Naive thymus-derived CD4-positive, alpha-beta T cell (primary cell): ENCODE results near the gene CEP72. TPM values are rescaled to one million over a fixed set of nuclear protein-coding genes. Genes with fewer than 3 reads are reported as not detected.
"Not testable (repeated sequence)": the region's sequence is repeated elsewhere in the genome, so short reads cannot be mapped to it uniquely, and the experiment has no call there.

ENCODE experiments used
- ATAC-seq: fragments of 150-1000 bp; cut with Tn5 transposase; 2 replicates; pipeline ENCODE4 v1.10.0; 2021; ENCODE audit warnings: mild to moderate bottlenecking, moderate library complexity
- CTCF ChIA-PET: fragments of 350-600 bp; sonication (Branson Sonifier 250); formaldehyde crosslinking; loops from one replicate; lab custom pipeline; 2021; ENCODE audit warnings: antibody characterized with exemption; lab: Charles Lee
- POLR2A ChIA-PET: fragments of 350-600 bp; sonication (Branson Sonifier 250); formaldehyde crosslinking; loops from one replicate; lab custom pipeline; 2021; ENCODE audit warnings: antibody characterized with exemption, inconsistent platforms; lab: Charles Lee
- DNase-seq, 9 donors: peaks; one replicate each; pipeline versions ENCODE4 v3.0.0 to v3.0.0-alpha.2; 2020 to 2022; ENCODE audit warnings: mixed read lengths in 1 of 9
- H3K27ac ChIP-seq: one replicate; pipeline ENCODE4 v1.7.0; 2013; ENCODE audit warnings: mild to moderate bottlenecking, low read depth, low read length, moderate library complexity
- H3K27me3 ChIP-seq, 2 donors: one replicate each; pipeline ENCODE4 v1.7.0; 2013; ENCODE audit warnings: low read length in 2 of 2, mild to moderate bottlenecking in 2 of 2, moderate library complexity in 2 of 2; ENCODE audit not compliant: control insufficient read depth in 2 of 2, insufficient read depth in 2 of 2
- H3K36me3 ChIP-seq, 3 experiments: 1 replicate in 2 of 3; 2 replicates in 1 of 3; pipeline ENCODE4 v1.7.0; 2013; ENCODE audit warnings: low read length in 3 of 3, mild to moderate bottlenecking in 3 of 3, moderate library complexity in 1 of 3; ENCODE audit not compliant: insufficient read depth in 3 of 3, control insufficient read depth in 2 of 3
- H3K4me1 ChIP-seq, 2 donors: one replicate each; pipeline ENCODE4 v1.7.0; 2013; ENCODE audit warnings: low read length in 2 of 2, mild to moderate bottlenecking in 2 of 2, moderate library complexity in 1 of 2; ENCODE audit not compliant: control insufficient read depth in 2 of 2, insufficient read depth in 2 of 2
- H3K4me3 ChIP-seq: 2 replicates; pipeline ENCODE4 v1.7.0; 2013; ENCODE audit warnings: mild to moderate bottlenecking, low read length
- H3K9me3 ChIP-seq, 3 experiments: 1 replicate in 2 of 3; 2 replicates in 1 of 3; pipeline ENCODE4 v1.7.0; 2013; ENCODE audit warnings: low read length in 3 of 3; ENCODE audit not compliant: control insufficient read depth in 2 of 3
- H3K27ac Mint-ChIP-seq, 9 donors: one replicate each; pipeline ENCODE4 v1.8.0; 2020 to 2022; ENCODE audit warnings: mixed read lengths in 9 of 9, mild to moderate bottlenecking in 8 of 9, moderate library complexity in 5 of 9, inconsistent platforms in 2 of 9
- H3K27me3 Mint-ChIP-seq, 5 donors: one replicate each; pipeline ENCODE4 v1.8.0; 2021 to 2022; ENCODE audit warnings: mixed read lengths in 5 of 5, mild to moderate bottlenecking in 1 of 5
- H3K36me3 Mint-ChIP-seq, 5 donors: one replicate each; pipeline ENCODE4 v1.8.0; 2020 to 2022; ENCODE audit warnings: mixed read lengths in 5 of 5, mild to moderate bottlenecking in 3 of 5, inconsistent platforms in 1 of 5
- H3K4me1 Mint-ChIP-seq, 7 donors: one replicate each; pipeline ENCODE4 v1.8.0; 2020 to 2022; ENCODE audit warnings: mixed read lengths in 7 of 7, mild to moderate bottlenecking in 3 of 7, inconsistent platforms in 1 of 7
- H3K4me3 Mint-ChIP-seq, 10 donors: one replicate each; pipeline ENCODE4 v1.8.0; 2020 to 2022; ENCODE audit warnings: mild to moderate bottlenecking in 10 of 10, mixed read lengths in 10 of 10, moderate library complexity in 6 of 10, inconsistent platforms in 2 of 10
- H3K9me3 Mint-ChIP-seq, 11 donors: one replicate each; pipeline ENCODE4 v1.8.0; 2020 to 2022; ENCODE audit warnings: mixed read lengths in 11 of 11, mild to moderate bottlenecking in 4 of 11, inconsistent platforms in 1 of 11, moderate library complexity in 1 of 11
- intact Hi-C, 2 donors: fragments of 100-400 bp; cut with micrococcal nuclease; formaldehyde crosslinking; loops; one replicate each; pipeline ENCODE4 v1.15.1; 2023
- polyA plus RNA-seq, 2 donors: library from polyadenylated mRNA; unstranded; fragments of 300-500 nt; fragmentation: Illumina TruSeq; gene quantifications; one replicate each; pipeline ENCODE4 v1.2.3, GENCODE V29; 2021
- total RNA-seq, 6 experiments: library from RNA in 5 of 6; stranded (reverse) in 5 of 6; gene quantifications; 1 replicate in 5 of 6; 2 replicates in 1 of 6; pipeline ENCODE4 v1.2.3 and lab custom pipeline; 2021 to 2026

Gene CEP72
- total and polyA plus RNA-seq, 7 experiments from 2014 or later, result 6.0 to 33.8 (median 16.4) TPM

DNA sequence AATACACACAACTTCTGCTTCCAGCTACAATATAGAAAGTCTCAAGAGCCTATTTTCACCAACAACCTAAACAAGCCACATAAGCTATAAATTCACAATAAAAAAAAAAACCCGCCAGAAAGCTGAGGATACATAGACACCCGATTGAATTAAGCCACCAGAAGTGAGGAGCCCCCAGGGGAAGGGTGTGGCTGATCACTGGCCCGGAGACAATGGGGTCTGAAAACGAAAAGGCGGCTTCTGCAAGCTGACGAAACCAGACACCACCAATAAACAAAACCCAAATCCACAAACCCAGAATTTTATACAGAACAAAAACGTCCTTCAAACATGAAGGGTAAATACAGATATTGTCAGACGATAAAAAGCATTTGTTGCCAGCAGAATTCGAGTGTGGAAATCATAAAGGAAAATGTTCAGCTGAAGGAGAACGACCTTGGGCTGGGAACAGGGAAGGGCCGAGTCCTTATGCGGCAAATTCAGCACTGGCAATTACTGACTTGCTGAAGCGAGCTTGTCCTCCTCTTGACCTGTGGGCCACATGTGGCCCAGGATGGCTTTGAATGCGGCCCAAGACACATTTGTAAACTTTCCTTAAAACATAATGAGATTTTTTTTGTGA, 39.6 kb upstream of the CEP72 start:
- Mint-ChIP-seq H3K27ac (no peak overlapping the region), H3K4me3 (no peak overlapping the region), H3K4me1 (peaks cover 0 to 2% (median 0%) of the 10 kb centered on the region in 7 donors), H3K9me3 (peaks cover 4 to 30% (median 25%) of the 10 kb centered on the region in 11 donors), H3K27me3 (peaks cover 14 to 38% (median 33%) of the 10 kb centered on the region in 5 donors), H3K36me3 (peaks cover 0 to 12% (median 8%) of the 10 kb centered on the region in 5 donors)
- ATAC-seq (no peak), DNase-seq (no peak)
- H3K27me3 ChIP-seq, result peaks cover 0 to 3% of the 10 kb centered on the region in 2 donors
- H3K9me3 ChIP-seq, result peaks cover 0 to 23% (median 0%) of the 10 kb centered on the region in 3 experiments
- ChIA-PET POLR2A (no interaction called here), CTCF (no interaction called here)
- H3K27ac ChIP-seq, result no peak overlapping the region
- no peak overlapping the region for H3K4me3 ChIP-seq
- intact Hi-C loops, result no loop called here
- H3K36me3 ChIP-seq, result no peaks in the 10 kb centered on the region
- H3K4me1 ChIP-seq, result no peaks in the 10 kb centered on the region

DNA sequence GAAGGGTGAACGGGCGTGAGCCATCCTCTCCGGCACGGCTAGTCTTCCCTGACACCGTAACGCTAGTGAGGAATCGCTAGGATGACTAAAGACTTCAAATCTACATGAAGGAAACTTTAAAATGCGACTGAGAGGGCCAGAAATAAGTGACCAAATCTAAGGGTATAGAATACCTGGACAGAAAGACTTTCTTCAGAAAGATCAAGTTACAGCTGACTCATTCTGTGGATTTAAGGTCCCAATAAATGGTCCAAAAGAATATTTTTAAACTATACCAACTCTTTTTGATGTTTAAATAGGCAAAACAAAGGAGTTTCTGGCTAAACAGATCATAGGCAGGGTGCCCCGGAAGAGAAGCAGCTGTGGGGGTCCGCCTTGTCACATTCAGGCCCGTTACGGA, 38.9 kb upstream of the CEP72 start:
- Histone ChIP-seq H3K36me3 (no peaks in the 10 kb centered on the region), H3K27ac (no peak overlapping the region), H3K9me3 (peaks cover 0 to 23% (median 0%) of the 10 kb centered on the region in 3 experiments), H3K4me3 (no peak overlapping the region), H3K4me1 (no peaks in the 10 kb centered on the region), H3K27me3 (peaks cover 0 to 3% of the 10 kb centered on the region in 2 donors)
- no peak for DNase-seq
- ATAC-seq, result no peak
- Mint-ChIP-seq H3K27me3 (peaks cover 16 to 40% (median 36%) of the 10 kb centered on the region in 5 donors), H3K36me3 (peaks cover 0 to 12% (median 10%) of the 10 kb centered on the region in 5 donors), H3K9me3 (peaks cover 4 to 37% (median 25%) of the 10 kb centered on the region in 11 donors), H3K4me3 (no peak overlapping the region), H3K4me1 (peaks cover 0 to 2% (median 0%) of the 10 kb centered on the region in 7 donors), H3K27ac (no peak overlapping the region)
- intact Hi-C loops, result no loop called here
- ChIA-PET CTCF (no interaction called here), POLR2A (no interaction called here)

DNA sequence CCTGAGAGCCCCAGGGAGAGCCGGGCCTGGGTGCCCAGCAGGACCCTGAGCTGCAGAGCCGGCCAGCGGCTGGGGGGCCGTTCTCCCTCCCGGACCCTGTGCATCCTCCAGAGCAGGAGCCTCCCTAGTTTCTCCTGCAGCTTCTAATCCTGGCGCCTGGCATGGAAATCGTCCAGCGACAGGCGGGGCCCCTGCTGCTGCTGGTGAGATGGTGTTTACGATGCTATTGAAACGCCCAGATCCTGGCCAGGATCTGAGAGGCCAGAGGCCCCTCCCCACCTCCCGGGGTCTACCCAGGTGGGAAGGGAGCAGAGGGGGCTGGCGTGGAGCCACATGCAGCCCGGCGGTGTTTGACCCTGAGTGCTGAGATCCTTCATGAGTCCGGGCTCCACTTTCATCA, 38.2 kb upstream of the CEP72 start:
- no peak overlapping the region for H3K4me3 ChIP-seq
- ChIA-PET CTCF (no interaction called here), POLR2A (no interaction called here)
- Mint-ChIP-seq H3K9me3 (peaks cover 4 to 41% (median 28%) of the 10 kb centered on the region in 11 donors), H3K36me3 (peaks cover 1 to 12% (median 10%) of the 10 kb centered on the region in 5 donors), H3K4me1 (peaks cover 0 to 2% (median 0%) of the 10 kb centered on the region in 7 donors), H3K4me3 (no peak overlapping the region), H3K27me3 (peaks cover 22 to 43% (median 36%) of the 10 kb centered on the region in 5 donors), H3K27ac (no peak overlapping the region)
- ATAC-seq, result no peak
- no peak overlapping the region for H3K27ac ChIP-seq
- peaks cover 0 to 3% of the 10 kb centered on the region in 2 donors for H3K27me3 ChIP-seq
- H3K9me3 ChIP-seq, result peaks cover 0 to 23% (median 0%) of the 10 kb centered on the region in 3 experiments
- no peaks in the 10 kb centered on the region for H3K4me1 ChIP-seq
- DNase-seq, result no peak
- H3K36me3 ChIP-seq, result no peaks in the 10 kb centered on the region
- intact Hi-C loops, result no loop called here

DNA sequence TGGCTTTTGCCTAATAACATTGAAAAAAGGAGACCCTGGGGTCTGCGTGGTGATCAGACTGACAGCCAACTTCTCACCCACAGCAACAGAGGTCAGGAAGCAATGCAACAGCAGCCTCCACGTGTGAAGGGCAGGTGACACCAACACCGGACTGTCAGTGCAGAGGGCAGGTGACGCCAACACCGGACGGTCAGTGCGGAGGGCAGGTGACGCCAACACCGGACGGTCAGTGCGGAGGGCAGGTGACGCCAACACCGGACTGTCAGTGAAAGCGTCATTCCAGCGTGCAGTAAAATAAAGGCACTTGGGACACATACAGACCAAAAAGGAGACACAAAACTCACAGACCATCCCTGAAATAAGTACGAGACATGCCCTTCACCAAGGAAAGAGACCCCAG, 37.2 kb upstream of the CEP72 start:
- Mint-ChIP-seq H3K4me1 (peaks cover 0 to 2% (median 0%) of the 10 kb centered on the region in 7 donors), H3K27me3 (peaks cover 24 to 49% (median 40%) of the 10 kb centered on the region in 5 donors), H3K9me3 (peaks cover 4 to 41% (median 28%) of the 10 kb centered on the region in 11 donors), H3K36me3 (peaks cover 1 to 12% (median 10%) of the 10 kb centered on the region in 5 donors), H3K4me3 (no peak overlapping the region), H3K27ac (no peak overlapping the region)
- CTCF ChIA-PET, result no interaction called here
- ATAC-seq (no peak), DNase-seq (no peak)
- POLR2A ChIA-PET, result no interaction called here
- Histone ChIP-seq H3K27ac (no peak overlapping the region), H3K4me1 (no peaks in the 10 kb centered on the region), H3K4me3 (no peak overlapping the region), H3K27me3 (peaks cover 0 to 3% of the 10 kb centered on the region in 2 donors), H3K36me3 (no peaks in the 10 kb centered on the region), H3K9me3 (peaks cover 0 to 23% (median 0%) of the 10 kb centered on the region in 3 experiments)
- intact Hi-C loops, result no loop called here

DNA sequence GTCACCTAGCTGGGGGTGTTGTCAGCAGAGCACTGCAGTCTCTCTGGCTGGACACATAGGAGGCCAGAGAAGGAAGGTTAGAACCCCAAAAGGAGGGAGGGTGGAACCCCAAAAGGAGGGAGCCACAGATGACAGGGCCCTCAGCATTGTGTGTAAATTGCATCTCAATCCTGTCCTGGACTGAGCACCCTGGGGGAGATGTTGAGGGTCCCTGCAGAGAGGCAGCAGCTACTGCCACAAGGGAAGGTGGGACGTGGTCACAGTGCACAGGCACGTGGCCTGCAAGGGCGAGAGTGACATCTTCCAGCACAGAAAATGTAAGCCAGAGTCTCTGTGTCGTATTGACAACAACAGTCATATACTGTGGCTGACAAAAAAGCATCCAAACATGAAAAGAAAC, 36.5 kb upstream of the CEP72 start:
- Mint-ChIP-seq H3K27me3 (peaks cover 29 to 55% (median 48%) of the 10 kb centered on the region in 5 donors), H3K36me3 (peaks cover 1 to 12% (median 10%) of the 10 kb centered on the region in 5 donors), H3K9me3 (peaks cover 4 to 41% (median 28%) of the 10 kb centered on the region in 11 donors), H3K4me1 (peaks cover 0 to 2% (median 0%) of the 10 kb centered on the region in 7 donors), H3K27ac (no peak overlapping the region), H3K4me3 (no peak overlapping the region)
- H3K27ac ChIP-seq, result no peak overlapping the region
- CTCF ChIA-PET, result no interaction called here
- ATAC-seq, result no peak
- peaks cover 0 to 23% (median 0%) of the 10 kb centered on the region in 3 experiments for H3K9me3 ChIP-seq
- no peaks in the 10 kb centered on the region for H3K36me3 ChIP-seq
- no peak overlapping the region for H3K4me3 ChIP-seq
- intact Hi-C loops, result no loop called here
- H3K4me1 ChIP-seq, result no peaks in the 10 kb centered on the region
- no peak for DNase-seq
- POLR2A ChIA-PET, result no interaction called here
- peaks cover 0 to 3% of the 10 kb centered on the region in 2 donors for H3K27me3 ChIP-seq

DNA sequence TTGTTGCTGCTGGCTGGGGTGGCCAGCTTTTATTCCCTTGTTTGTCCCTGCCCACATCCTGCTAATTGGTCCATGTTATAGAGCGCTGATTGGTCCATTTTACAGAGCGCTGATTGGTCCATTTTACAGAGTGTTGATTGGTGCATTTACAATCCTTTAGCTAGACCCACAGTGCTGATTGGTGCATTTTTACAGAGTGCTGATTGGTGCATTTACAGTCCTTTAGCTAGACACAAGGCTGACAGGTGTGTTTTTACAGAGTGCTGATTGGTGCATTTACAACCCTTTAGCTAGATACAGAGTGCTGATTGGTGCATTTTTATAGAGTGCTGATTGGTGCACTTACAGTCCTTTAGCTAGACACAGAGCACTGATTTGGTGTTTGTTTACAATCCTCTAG, 34.9 kb upstream of the CEP72 start:
- ATAC-seq, H3K27ac Mint-ChIP-seq, H3K4me3 Mint-ChIP-seq, intact Hi-C loops, H3K27ac ChIP-seq, H3K4me3 ChIP-seq, CTCF ChIA-PET, H3K27me3 ChIP-seq, H3K4me1 Mint-ChIP-seq, H3K36me3 ChIP-seq, H3K4me1 ChIP-seq, DNase-seq, POLR2A ChIA-PET: not testable (repeated sequence)
- peaks cover 4 to 41% (median 28%) of the 10 kb centered on the region in 11 donors for H3K9me3 Mint-ChIP-seq
- peaks cover 0 to 23% (median 0%) of the 10 kb centered on the region in 3 experiments for H3K9me3 ChIP-seq
- H3K27me3 Mint-ChIP-seq, result peaks cover 35 to 66% (median 62%) of the 10 kb centered on the region in 5 donors
- H3K36me3 Mint-ChIP-seq, result peaks cover 1 to 12% (median 10%) of the 10 kb centered on the region in 5 donors
